ENCODE results near the gene CDH12.
"Not testable (repeated sequence)": the region's sequence is repeated elsewhere in the genome, so short reads cannot be mapped to it uniquely, and the experiment has no call there.

The CDH12 gene

DNA sequence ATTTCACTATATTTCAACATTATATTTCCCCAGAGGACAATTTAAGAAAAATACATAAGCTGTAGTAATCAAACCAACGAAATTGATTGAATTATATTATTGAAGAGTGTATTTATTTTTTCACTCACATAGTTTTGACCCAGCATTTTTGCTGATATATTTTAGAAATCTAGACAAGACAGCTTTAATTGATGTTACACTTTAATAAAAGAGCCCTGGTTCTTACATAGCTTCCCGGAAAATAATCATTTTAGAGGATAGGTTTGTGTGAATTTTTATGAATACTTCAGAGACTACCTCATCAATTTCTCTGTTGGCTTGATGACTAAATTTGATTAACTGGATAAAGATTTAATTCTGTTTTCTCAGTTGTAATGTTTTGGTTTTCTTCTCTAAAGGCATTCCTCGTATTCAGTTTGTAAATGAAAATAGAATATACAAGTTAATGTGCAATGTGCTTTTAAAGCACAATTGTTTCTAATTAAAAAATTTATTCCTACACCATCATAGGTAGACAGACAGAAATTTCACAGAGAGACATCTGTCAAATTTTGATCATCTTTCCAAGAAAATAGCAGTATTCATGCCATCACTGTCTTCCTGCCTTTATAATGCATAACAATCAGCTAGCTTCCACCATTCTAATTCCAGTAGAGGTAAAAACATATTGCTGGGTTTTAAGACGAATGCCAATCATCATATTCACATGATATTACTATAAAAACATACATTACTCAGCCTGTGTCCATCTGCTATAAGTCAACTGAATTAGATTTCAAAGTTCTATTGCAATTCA is 441.4 kb downstream of the CDH12 start:
- no peak for DNase-seq

DNA sequence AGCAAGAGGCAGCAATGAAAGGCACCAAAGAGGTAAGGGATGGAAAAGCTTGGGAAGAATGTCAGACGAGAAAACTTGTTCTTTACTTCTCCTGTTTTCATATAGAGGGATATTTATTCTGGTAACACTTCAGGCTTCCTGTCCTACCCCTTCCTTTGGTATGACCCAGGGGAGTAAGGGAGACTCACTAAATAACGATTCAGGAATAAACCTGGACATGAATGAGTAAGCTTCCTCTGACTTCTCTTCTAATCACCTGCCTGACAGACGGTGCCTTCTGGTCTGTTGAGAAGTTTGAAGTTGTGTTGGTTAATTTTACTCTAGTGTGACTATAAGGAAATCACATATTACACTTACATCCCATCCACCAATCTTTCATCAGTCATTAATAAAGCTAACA is 461.2 kb downstream of the CDH12 start:
- DNase-seq: no peak

DNA sequence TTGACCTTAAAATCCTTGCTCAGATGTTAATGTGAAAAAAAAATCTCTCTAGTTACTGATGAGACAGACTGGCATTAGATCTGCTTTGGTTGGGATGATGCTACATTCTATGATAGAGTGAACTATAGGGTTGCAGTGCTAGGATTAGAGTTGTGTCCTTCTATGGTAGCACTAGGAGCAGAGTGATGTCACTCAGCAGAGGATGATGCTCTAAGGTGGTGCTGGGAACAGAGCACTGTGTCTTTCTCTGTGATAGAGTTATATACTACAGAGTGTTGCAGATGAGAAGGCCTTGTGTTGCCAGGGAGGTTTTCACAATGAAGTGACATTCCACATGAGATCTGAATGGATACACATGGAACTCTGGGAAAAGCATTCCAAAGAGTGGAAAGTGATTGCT is 462.3 kb downstream of the CDH12 start:
- no peak for DNase-seq

DNA sequence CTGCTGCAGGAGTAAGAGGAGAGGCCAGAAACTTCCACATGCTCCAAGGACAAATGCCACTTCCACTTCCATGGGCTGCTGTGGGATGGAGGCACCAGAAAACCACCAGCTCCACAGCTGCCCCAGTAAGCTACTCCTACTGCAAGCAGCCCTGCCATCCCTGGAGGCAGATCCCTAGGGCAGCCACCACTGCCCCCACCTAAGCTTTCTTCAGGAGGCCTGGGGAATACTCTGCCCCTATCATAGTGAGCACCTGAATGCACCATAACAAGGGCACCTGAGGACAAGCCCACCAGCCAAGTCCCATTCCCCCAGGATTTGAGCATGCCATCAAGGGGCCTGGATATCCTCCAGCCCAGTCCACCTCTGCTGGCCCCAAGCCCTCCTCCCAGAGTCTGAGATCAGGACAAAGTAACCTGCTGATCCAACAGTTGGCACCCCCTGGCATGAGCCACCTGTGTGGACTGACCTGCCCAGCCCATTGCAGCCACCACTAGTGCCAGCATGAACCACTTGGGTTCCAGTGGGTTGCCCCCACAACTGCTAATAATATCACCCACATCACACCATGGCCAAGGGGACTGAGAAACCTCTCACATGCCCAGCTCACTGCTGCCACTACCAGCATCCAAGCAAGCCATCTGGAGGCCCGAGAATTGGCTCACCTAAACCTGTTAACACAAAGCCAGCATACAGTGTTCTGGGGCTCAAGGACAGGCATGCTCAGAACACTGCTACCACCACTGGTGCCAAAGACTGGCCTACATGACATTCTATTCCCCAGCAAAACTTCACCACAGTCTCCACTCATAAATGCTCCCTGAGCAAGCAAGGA is 480.1 kb downstream of the CDH12 start:
- no peak for DNase-seq

- DNase-seq: no peak
These were observed 480.8 kb downstream of the CDH12 start for GRCh38 chr5:22372376-22372775.

GRCh38 chr5:22354956-22355355 is 498.2 kb downstream of the CDH12 start:
- no peak for DNase-seq

DNA sequence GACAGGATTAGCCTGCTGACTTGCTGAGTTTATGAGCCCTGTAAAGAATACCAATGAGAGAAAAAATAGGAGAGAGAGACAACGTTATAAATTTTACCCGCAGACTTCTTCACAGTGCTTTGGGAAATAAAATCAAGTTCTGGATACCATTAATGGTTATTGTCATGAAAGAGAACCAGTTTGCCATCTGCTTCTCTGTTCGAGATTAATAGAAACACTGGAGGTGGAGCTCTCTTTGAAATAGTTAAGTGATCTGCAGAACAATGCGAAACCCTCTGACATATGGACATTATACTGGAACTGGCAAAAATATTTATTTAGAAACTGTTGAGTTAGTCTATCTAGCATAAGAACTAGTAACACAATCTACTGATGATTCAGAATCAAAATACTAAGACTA is 500.7 kb downstream of the CDH12 start:
- DNase-seq: no peak

GRCh38 chr5:22351178-22351577 is 502.0 kb downstream of the CDH12 start:
- no peak for DNase-seq

- DNase-seq: no peak
These were observed 505.1 kb downstream of the CDH12 start for GRCh38 chr5:22348027-22348426.

DNA sequence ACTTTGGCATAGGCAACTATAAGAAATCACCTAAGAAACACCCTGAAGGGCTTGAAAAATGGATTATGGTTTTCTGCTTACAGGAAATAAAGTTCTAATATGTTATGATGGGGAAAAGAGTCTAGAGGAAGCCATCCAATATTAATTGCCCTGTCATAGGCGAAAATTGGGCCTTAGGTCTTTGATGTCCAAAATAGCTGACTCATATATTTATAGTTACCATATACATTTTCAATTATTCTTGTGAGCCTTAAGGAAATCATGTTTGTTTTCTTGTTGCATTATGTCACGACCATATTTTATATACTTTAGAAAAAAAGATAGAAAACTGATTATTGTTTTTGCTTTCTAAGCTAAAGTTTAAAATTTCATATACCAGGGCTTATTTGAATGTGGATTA is 509.1 kb downstream of the CDH12 start:
- no peak for DNase-seq

DNA sequence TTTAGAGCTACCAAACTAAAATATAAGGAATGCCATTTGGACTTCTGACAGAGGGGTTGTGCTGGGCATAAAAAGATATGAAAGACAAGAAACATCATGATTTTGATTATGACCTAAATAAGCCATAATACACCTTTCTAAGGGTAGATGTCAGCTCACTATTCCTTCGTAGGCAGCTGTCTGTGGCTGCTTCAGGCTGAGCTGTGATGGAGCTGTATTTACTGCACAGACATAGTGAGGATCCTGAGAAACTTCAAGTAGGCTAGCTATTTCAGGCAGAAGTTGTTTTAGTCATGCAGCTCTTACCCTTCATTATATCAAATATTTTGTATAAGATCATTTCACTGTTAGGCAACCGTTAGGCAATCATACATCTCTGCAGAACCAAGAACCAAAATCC is 511.7 kb downstream of the CDH12 start:
- DNase-seq: no peak

- not testable (repeated sequence) for DNase-seq
These were observed 520.2 kb downstream of the CDH12 start for GRCh38 chr5:22332949-22333348.

GRCh38 chr5:22329683-22330082 is 523.5 kb downstream of the CDH12 start:
- no peak for DNase-seq

- DNase-seq: no peak
These were observed 533.3 kb downstream of the CDH12 start for GRCh38 chr5:22319798-22320197.

DNA sequence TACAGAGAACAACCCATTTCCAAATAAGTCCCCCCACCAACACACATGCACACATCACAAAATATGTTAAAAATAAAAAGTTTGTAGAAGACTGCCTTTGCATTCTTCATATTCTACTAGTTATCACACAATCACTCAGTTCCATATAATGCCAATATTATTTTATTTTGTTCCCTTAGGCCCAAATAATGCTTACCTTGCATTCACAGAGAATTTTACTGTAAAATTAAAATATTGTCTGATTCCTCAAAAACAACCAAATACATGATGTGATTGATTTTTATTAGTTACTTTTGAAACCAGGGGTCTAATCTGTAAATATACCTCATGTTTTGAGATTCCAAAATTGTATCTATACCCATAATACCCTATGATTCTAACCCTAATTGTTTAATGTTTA is 536.9 kb downstream of the CDH12 start:
- no peak for DNase-seq

DNA sequence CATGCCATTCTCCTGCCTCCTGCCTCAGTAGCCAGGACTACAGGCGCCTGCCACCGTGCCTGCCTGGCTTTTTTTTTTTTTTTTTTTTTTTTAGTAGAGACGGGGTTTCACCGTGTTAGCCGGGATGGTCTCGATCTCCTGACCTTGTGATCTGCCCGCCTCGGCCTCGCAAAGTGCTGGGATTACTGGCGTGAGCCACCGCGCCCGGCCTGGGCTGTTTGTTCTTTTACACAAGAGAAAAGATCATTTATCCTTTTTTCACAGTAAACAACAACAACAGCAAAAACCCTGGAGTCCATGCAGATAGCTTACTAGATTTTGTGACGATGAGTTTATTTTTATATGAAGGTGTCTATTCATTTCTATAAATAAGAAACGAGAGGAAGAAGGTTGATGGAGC is 538.1 kb downstream of the CDH12 start:
- not testable (repeated sequence) for DNase-seq

- DNase-seq: no peak
These were observed 538.6 kb downstream of the CDH12 start for GRCh38 chr5:22314548-22314947.

- DNase-seq: no peak
These were observed 547.1 kb downstream of the CDH12 start for GRCh38 chr5:22306011-22306410.

- DNase-seq: no peak
These were observed 557.3 kb downstream of the CDH12 start for GRCh38 chr5:22295832-22296231.

GRCh38 chr5:22293147-22293546 is 560.0 kb downstream of the CDH12 start:
- no peak for DNase-seq

GRCh38 chr5:22278164-22278563 is 575.0 kb downstream of the CDH12 start:
- DNase-seq: no peak

- no peak for DNase-seq
These were observed 576.1 kb downstream of the CDH12 start for GRCh38 chr5:22277006-22277405.

DNA sequence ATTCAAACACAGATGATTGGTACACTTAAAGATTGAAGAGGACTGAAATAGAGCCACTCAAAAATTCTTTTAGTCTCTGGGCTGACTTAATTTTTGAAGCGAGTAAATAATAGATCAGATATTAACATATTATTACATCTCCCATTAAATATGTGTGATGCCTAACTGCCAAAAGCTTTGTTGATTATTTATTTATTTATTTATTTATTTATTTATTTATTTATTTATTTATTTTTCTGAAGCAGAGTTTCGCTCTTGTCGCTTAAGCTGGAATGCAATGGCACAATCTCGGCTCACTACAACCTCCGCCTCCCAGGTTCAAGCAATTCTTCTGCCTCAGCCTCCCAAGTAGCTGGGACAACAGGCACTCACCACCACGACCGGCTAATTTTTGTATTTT is 587.3 kb downstream of the CDH12 start:
- not testable (repeated sequence) for DNase-seq

- no peak for DNase-seq
These were observed 595.0 kb downstream of the CDH12 start for GRCh38 chr5:22258139-22258538.
